AG08396 (cell line): ENCODE data around the gene ALDH16A1.

Source experiments
- DNase-seq: peaks from one replicate; pipeline ENCODE4 v3.0.0; 2012; ENCODE audit warnings: low spot score, mixed read lengths

Gene ALDH16A1

GRCh38 chr19:49515767-49516166 is 62.7 kb downstream of the ALDH16A1 start:
- no peak for DNase-seq

DNA sequence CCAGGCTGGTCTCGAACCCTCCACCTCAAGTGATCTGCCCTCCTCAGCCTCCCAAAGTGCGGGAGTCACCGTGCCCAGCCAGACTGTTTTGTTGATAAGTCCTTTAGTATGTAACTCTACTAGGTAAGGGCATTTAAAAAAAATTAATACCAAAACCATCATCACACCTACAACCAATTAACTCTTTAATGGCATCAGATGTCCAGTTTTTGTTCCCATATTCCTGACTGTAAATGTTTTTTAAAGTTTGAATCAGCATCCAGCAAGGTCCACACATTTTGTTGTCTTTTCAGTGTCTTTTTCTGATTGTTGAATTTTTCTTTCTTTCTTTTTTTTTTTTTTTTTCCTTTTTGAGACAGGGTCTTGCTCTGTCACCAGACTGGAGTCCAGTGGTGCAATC is 65.0 kb downstream of the ALDH16A1 start:
- no peak for DNase-seq
